HG03045 (cell line): Measurements from ENCODE around the gene CD300LD.

Experiments used
- ATAC-seq: cut with Tn5 transposase; IDR thresholded peaks from one replicate; pipeline ENCODE4 v1.9.1; 2021; ENCODE audit warnings: mild to moderate bottlenecking, moderate library complexity; ENCODE audit not compliant: unreplicated experiment

The CD300LD gene

DNA sequence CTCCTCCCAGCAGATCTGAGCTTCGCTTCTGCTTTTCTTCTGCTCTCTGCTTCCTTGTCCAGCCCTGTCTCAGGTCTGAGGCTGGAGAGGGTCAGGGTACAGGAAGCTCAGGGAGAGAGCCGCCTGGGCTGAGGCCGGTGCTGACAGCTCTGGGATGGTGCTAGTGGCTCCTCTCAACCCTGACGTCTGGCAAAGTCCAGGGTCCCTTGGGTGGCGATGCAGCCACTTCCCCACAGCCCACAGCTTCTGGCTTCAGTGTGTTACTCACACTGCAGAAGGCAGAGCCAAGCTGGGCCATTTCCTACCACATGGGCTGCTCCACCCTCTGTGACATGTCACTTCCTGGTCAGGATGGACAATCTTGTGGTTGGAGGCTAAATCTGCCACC, 46.2 kb downstream of the CD300LD start, which contains the start of gene CD300C:
Gene CD300C (minus strand): TSS at position 273 of the 388 bp plus-strand sequence. CDS start 333 bp downstream, outside the sequence.
- no peak for ATAC-seq

DNA sequence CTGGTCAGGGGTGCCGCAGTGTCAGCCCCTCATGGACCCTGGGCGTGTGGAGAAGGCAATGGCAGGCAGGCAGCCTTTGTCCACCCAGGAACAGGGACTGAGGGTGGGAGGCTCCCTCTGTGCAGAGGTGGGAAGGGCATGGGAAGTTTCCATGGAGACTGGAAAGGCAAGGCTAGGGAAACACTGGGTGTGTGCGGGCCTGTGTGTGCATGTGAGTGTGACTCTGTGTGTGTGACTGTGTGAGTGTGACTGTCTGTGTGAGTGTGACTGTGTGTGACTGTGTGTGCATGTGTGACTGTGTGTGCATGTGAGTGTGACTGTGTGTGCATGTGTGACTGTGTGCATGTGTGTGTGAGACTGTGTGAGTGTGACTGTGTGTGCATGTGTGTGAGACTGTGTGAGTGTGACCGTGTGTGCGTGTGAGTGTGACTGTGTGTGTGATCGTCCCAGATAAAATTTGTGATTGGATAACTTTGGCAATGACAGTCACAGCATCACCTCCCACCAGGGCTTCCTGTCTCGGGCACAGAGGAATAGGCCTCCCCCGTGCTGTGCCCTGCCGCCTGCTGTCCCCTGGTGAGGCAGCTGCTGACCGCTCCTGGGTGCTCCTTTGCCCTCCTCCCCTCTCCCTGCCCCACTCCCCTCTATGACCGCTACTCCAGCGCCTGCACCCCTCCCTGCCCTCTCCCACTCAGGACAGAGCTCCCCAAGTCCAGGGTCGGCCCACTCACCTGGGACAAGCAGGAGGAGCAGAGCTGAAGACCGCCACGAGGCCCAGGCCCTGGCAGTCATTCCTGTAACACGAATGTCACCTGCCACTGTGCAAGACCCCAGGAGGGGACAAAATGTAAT, 46.9 kb downstream of the CD300LD start:
- ATAC-seq = no peak

DNA sequence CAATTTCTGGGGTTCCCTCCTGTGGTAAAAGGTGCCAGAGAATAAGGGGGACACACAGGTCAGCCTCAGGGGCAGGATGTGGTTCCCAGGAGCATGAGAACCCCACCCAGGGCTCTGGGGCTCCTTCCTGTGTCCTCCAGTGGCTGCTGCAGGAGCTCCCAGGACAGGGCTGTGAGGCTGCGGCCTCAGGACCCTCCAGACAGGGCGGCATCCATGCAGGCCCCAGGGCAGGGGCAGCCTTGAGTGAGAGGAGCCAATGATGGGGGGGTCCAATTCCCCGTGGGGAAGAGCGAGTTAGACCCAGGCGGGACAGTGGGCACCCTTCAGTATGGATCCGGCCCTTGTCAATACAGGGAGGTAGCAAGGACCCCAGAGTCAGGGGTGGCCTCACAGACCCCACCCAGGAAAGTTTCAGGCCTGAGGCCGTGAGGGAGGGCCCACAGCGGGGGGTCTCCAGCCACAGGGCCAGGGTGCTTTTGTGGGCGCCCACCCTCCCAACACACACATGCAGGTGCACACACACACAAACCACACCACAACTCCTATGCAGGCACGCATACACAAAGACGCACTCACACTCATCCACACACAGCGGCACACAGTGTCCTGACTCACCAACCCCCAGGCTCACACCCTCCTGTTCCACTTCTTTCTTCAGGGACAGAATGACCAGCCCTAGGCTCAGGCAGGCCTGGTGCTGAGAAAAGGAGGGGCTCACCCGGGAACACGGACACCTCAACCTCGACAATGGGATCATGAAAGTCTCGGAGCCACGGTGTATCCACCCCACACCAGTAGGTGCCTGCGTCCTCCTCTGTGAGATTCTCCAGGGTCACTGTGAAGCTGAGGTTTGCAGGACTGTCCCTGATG, 48.0 kb downstream of the CD300LD start:
- no peak for ATAC-seq

DNA sequence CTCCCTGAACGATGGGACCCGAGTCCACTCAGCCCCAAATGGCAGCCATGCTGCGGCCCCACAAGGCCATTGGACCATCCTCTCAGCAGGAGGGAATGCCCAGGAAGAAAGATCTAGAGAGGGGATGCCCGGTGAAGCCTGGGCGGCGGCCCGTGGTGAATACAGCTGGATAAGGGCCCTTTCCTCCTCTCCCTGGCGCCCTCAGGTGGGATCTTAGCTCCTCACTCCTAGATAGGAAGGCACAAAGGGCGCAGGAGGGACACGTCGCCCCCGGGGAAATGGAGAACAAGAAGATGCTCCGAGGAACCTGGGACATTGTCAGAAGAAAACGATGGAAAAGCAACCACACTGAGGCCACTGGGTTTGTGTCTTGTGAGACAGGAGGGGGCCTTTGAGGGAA, 48.7 kb downstream of the CD300LD start:
- no peak for ATAC-seq

DNA sequence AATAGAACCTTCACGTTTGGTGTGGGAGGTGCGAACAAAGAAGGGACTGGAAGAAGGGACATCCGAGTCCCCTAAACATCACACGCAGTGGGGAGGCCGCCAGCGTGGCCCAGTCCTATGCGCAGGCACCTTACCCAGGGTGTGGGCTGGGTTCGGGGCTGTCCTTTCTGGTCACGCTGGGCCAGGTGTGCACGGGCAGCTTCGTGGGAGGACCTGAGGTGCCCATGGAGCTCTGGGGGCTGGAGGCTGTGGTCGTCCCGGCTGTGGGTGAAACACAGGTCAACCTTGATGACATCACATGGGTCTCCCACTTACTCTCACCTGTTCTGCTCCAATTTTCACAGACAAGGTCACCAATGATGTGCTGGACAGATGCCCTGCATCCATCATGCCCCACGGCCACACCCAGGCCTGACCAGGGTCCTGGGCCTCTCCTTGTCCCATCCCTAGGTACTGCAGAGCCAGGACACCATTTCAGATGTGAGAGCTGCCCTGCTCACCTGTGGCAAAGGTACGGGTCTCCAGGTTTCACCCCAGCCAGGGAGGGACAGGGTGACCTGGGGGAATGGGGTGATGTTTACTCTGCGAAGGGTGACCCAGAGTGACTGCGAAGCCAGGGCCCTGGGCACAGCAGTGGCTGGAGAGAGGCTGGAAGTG, 49.2 kb downstream of the CD300LD start:
- ATAC-seq = no peak

DNA sequence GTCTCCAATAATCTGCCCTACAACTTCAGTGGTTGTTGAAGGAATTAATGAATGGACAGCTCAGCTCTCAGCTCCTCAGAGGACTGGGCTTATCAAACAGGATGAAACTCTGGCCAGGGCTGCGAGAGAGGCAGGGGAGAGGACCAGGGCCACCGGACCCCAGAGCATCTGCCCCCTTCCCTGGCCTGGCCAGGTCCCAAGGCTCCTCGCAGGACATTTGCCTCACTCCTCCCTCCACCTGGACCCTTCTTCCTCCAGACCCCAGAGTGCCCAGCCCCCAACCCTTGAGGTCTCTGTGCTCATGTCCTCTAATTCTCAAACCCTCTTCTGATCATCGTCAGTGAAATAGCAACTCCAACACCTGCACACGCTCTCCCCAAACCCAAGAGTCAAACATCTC, 49.9 kb downstream of the CD300LD start:
- no peak for ATAC-seq

DNA sequence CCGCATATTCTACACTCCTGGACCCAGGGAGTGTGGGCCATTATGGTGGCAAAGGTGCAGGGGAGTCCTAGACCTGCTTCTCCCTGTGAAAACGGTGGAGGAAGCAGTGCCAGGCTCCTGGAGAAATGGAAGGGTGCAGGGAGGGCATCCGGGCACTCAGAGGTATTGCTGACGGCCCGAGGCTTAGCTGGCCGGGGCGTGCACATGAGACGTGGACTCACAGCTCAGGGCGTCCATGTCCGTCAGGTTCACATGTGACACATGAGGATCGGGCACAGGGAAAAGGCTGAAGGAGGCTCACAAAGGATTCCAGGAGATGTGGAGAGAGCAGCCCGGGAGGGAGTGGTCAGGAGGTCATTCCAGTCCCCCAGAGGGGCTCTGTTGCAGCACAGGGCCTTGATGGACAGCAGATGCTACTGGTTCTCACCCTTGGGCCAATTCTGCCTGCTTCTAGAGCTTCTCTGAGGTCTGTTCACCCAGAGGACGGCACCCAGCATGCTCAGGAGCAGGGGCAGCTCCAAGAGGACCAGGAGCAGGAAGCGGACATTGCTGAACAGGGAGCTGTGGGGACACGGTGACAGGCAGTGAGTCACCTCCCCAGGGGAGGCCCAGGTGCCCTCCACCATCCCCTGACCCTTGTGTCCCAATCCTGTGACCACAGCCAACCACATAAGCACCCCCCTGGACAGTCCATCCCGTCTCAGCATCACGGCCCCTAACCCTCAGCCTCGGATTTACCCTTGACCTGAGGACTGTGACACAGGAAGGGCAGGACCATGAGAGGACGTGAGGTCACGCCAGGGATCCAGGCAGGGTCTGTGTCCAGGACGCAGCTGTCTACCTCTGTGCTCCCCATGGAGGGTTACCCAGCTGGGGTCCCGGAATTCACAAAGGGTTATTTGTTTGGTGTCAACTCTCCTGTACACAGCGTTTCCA, 50.6 kb downstream of the CD300LD start:
- ATAC-seq = no peak

DNA sequence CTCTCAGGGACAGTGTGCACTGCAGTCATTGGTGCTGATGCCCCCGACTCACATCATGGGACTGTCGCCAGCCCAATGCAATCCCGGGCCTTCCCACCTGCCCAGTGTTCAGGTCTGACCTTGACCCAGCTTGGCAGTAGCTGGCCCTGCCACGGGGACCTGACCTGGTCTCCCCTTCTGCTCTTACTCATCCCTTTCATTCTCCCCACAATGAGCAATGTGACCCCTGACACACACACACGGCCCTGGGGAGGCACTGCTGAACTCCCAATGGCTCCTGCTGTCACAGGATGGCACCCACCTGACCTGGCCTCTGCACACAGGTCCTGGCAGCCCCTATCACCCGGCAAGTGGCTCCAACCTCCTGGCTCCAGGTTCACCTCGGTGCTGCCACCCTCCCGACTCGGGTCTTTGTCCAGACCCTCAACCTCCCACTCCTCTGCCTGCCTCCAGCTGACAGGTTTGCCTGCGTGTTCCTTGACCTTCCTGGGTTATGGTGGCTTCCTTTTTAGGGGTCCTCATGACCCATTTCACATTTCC, 52.7 kb downstream of the CD300LD start:
- no peak for ATAC-seq

DNA sequence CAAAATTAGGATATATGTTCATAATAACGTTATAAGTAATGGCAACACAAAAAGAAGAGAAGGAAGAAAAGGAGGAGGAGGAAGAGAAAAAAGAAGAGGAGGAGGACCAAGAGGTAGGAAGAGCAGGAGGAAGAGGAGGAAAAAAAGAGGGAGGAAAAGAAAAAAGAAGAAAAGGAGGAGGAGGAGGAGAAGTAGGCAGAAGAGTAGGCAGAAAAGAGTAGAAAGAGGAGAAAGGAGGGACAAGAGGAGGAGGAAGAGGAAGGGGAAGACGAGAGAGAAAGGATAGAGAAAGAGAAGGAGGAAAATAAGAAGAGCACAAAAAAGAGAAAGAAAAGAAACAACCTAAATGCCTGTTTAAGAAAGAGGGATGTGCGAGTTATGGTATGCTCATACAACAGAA, 55.2 kb downstream of the CD300LD start:
- no peak for ATAC-seq

DNA sequence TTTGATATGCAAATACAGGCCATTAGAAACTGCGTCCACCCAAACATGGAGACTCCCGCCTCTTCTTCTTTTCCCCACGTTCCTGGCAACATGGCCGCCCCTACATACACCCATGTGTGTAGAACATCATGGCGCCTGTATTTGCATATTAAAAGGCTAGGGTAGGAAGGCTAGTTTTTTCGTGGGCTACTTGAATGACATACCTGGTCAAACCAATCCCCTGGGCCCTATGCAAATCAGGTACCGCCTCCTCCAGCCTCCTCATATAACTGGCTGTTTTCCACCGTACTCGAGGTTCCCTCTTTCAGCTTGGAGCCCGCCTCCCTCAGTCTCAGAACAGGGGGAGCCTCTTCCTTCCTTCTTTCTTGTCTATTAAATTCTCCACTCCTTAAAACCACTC, 60.0 kb downstream of the CD300LD start:
- ATAC-seq = no peak

DNA sequence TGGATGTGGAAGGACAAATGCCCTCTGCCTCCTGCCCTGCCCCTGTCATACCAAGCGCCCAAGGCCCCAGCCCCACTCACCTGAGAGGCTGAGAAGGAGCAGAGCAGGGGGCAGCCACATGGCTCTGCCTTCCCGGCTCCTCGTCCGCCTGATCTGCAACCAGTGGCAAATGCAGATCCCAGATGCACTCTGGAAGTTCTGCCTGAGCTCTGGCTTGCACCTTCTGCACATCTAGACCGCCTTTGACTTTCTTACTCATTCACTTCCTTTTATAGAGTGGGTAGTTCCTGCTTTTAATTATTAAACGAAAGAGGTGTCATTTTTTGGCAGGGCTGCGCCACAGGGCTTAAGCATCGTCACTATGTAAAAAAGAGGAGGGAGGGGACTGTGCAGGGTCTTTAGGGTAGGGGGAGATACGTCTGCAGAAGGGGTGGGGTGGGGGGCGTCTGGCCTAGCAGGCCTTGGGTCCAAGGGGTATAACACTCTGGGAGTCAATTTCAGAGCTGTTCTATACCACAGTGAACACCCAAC, 60.8 kb downstream of the CD300LD start, which contains the start of gene CD300LB:
Gene CD300LB (minus strand): TSS at position 245 of the 531 bp plus-strand sequence. CDS start 125 bp downstream, at position 120.
- no peak for ATAC-seq

DNA sequence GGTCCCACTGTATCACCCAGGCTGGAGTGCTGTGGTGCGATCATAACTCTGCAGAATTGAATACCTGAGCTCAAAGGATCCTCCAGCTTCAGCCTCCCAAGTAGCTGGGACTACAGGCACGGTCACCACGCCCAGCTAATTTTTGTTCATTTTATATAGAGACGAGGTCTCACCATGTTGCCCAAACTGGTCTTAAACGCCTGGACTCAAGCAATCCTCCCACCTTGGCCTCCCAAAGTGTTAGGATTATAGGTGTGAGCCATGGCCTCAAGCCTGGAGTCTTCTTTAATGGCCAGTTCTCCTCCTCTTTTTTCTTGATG, 61.3 kb downstream of the CD300LD start:
- ATAC-seq = no peak
